HG03439 (cell line): Measurements from ENCODE around the gene CYTH1.

Experiments
- ATAC-seq: cut with Tn5 transposase; IDR thresholded peaks from one replicate; pipeline ENCODE4 v1.9.1; 2021; ENCODE audit warnings: mild to moderate bottlenecking, moderate library complexity; ENCODE audit not compliant: unreplicated experiment

CYTH1 gene

DNA sequence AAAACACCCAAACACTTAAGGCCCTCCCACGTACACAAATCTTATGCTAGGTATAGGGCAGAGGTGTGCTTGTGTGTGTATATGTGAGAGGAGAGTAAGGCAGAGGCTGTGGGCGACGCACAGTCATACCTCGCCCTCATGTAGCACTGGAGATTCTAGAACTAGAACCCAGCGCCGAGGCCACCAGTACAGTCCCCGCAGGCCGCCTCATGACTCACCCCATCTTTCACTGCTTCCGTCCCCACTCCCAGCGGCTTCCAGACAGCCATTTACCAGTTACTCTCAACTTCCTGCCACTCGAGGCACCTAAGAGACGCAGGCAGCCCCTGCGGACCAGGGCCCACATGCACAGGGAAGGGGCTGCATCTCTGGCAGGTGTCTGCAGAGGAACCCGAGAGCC, 23.2 kb upstream of the CYTH1 start:
- ATAC-seq = no peak

DNA sequence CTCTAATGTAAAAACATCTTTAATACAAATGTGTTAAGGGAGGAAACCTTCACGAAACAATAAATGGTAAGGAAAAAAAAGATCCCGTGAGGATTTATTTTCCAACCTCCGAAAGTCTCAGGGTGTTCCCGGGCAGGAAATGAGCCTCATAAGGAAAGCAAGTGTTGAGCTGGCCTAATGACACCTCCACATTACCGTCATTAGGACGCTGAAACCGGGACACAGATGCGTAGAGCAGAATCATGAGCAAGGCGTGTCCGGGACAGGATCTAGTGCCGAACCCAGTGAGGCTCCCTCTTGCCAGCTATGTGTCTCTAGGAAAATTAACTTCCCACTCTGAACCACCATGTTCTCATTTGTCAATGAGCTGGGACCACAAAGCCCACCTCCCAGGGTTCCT, 22.7 kb upstream of the CYTH1 start:
- no peak for ATAC-seq

GRCh38 chr17:78803186-78803845, 21.2 kb upstream of the CYTH1 start:
- no peak for ATAC-seq

DNA sequence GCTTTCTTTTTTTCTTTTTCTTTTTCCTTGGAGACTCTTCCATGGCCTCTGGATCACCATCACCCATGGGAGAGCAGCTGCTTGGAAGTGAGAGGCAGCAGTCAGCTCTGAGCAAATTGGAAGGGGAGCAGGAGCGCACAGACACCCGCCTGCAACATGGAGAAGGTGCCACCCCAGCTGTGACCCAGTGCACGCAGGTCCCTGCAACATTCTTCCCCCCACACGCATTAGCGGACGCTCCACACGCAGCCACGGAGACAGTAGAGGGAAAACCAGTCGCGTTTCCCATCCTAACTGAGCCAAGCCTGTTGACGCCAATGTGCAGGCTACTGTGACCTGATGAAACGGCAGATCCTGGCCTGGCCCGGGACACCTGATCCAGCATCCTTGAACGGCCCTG, 20.4 kb upstream of the CYTH1 start:
- ATAC-seq = no peak

DNA sequence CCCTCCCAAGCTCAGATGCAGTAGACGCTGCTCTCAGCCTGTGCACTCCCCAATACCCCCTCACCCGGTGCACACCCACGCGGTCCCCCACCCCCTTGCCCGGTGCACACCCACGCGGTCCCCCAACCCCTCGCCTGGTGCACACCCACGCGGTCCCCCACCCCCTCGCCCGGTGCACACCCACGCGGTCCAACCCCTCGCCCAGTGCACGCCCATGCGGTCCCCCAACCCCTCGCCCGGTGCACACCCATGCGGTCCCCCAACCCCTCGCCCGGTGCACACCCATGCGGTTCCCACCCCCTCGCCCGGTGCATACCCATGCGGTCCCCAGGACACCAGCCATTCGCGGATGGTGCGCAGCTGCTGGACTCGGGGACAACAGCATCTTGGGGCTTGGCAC, 19.9 kb upstream of the CYTH1 start:
- no peak for ATAC-seq

DNA sequence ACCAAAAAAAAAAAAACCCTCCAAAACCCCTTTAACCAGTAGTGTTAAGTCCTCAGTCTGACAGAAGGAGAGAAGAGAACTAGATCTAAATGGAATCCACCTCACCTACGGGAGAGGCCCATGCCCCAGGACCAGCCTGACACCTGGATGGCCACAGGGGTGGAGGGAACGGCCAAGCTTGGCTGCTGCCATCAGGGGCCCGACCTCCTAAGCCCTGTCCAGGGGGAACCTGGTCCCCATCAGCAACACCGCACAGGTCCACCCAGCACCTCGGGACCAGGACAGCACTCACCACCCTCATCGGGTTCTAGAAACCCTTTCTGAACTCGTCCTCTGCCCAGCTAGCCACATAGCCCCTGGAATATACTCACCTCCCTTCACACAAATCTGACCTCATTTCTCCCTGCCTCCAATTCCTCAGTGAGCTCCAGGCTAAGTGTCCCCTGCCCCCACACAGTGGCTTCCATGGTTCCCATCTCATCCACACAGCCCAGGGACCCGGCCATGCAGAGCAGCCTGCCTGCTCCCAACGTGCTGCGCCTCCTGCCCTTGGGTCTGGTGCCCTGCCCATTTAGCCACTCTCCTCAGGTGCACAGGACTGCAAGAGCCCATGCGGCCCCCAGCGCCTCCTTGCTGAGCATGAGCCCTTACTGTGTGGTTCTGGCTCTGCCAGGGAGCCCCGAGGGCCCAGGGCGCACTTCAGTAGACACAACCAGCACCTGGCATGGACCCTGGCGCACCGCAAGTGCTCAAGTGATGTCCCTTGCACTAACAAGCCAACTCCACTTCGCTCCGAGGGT, 18.3 kb upstream of the CYTH1 start:
- no peak for ATAC-seq

DNA sequence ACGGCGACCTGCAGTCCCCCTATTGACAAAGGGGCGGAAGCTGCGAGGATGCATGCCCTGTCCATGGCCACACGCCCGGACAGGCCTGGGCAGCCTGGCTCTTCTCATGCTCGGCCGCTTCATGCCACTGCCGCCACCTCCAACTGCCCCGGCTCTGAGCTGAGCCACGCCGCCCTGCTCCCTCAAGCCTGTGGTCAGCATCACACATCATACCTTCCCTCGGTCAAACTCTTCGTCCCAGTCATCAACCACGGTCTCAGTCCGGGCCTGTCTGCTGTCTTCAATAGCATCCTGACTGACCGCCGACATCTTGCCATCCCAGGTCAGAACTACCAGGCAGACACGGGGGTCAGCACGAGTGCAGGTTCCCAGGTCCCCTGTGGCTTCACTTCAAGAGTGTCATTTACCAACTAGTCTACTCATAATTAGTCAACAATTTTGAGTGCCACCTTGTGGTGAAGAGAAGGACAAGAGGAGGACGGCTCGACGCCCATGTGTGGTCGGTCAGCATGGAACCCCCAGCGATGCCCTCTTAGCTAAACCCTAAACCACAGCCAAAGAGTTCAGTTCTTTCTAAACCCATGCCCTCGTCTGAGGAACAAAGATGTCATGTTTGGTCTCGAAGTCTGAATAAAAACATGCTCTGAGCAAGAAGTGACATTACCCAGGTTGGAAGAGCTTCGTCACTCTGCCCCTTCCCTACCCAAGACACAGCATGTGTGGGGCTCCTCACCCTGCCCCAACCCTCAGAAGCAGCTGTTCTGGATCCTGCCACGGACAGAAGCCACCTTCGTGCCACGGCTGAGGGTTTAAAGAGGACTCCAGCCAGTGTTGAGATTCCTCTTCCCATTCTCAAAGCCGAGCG, 16.9 kb upstream of the CYTH1 start:
- ATAC-seq = no peak

DNA sequence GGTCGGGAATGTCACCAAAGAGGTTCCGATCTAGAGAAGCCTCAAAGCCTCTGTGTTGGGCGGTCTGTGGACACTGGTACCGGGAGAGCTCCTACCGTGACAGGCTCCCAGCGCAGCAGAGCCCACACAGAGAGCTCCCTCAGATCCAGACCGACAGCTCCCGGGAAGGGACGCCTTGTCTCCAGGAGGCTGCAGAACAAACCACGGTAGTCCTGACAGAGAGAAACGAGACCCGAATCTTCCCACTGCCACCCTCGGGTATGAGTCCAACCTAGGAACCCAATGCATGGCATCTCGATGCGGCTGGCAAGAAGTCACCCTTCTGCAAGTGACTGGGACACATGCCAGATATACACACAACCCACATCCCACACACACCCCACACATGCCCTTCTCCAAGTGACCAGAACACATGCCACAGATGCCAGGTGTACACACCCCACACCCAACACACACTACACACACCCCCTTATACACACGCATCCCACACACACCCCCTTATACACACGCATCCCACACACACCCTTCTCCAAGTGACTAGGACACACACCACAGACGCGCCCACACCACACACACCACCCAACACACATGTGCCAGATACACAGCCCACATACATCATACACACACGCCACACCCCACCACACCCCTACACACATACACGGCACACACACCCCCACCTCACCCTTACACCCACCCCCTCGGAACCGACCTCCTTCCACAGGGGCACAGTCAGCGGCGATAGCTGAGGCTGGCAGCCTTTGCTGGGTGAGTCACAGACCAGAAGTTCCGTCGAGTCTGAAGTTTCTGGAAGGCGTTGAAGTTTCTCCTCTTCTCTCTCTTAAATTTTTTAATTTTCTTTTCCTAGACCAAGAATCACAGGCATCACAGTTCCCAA, 15.9 kb upstream of the CYTH1 start:
- ATAC-seq = no peak

GRCh38 chr17:78797213-78797612, 15.1 kb upstream of the CYTH1 start:
- no peak for ATAC-seq

GRCh38 chr17:78796517-78796900, 14.4 kb upstream of the CYTH1 start:
- no peak for ATAC-seq

DNA sequence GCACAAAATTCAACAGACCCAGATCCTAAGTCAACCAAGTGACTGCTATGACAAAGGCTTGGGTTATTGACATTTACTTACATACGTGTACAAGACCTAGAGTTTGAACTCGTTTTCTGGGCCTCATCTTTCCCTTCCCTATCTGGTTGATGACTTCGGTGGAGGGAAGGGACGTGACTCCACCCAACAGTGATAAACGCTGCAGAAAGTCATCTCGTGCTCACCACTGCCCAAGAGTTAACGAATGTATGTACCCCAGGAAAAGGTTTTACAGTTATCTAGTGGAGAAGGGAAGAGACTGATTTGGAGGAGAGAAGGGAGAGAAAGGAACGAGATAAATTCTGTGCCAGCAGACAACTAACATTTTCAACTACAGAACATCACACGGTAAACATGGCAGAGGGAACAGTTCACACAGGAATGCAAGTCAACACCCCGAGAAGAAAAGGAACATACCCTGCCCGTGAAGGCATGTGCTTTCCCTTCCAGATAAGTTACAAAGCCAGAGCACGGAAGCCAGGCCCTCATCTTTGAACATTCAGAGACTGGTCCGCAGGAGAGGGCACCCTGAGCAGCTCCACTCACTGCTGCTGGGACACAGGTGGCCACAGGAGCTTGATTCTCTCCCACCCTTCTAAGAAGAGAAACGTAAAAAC, 13.9 kb upstream of the CYTH1 start:
- ATAC-seq = no peak

DNA sequence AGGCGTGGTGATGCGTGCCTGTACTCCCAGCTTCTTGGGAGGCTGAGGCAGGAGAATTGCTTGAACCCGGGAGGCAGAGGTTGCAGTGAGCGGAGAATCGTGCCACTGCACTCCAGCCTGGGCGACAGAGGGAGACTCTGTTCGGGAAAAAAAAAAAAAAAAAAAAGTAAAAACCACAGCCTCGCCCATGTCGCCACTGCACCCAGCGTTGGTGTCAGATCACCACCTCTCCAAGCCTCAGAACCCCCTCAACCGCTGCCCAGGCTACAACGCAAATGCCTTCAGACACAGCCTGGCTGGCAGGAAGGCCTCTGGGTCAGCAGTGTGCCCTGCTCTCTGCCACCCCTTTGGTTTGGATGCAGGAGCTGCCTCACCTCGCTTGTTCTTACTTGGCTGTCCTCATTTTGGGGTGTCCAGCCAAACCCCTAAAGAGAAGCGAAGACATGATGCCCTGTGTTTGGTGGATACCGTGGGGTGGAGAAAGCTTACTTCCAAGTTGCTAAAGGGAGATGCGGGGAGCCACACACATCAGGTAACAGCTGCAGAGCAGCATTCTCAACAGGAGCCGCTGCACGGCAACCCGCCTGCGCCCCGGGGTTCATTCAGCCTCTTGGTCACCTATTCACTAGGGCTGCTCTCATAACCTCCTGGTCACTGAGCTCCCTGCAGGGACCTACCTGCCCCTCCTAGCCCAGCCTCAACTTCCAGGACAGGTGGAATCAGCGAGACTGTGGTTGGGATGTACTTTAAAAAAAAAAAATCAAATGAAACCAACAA, 13.0 kb upstream of the CYTH1 start:
- no peak for ATAC-seq

- ATAC-seq = no peak
Measured at GRCh38 chr17:78794399-78794798, 12.3 kb upstream of the CYTH1 start.

DNA sequence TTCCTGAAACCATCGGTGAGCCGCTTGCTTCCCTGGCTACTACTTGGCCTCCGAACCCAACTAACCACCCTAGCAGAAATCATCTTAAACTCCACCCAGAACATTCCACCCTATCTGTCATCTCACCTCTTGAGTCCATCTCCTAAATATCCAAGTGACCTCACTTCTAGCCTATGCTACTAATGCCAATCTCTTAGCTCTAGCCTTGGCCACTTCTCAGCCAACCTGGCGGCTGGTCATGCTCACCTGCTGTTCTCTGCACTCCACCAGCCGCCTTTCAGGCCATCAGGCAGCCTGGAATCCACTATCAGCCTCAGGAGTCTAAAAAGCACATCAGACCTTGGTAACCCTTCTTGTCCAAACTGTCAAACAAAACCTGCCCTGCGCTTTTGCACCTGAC, 11.9 kb upstream of the CYTH1 start:
- no peak for ATAC-seq

DNA sequence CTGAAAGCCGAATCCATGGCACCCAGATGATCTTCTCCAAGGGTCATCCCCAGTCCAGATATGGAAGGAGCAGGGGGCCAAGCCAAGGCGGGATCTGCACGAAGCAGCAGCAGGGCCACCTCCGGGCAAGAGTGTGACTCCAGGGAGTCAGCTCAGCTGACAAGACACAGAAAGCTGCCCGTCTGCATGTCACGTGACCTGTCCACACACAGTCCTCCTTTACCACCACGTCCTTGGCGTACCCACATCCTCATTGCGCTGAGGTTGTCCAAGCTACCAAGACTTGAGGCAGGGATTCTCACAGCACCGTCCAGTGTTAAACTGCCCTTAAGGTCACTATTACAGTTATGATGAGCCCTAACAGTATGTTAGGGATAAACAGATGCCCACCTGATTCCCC, 11.3 kb upstream of the CYTH1 start:
- no peak for ATAC-seq

- ATAC-seq = no peak
Measured at GRCh38 chr17:78791840-78792709, 10.0 kb upstream of the CYTH1 start.

- ATAC-seq = no peak
Measured at GRCh38 chr17:78790552-78790951, 8.5 kb upstream of the CYTH1 start.

- ATAC-seq = no peak
Measured at GRCh38 chr17:78789663-78790181, 7.6 kb upstream of the CYTH1 start.
